ENCODE data around the gene OCA2.

DNA sequence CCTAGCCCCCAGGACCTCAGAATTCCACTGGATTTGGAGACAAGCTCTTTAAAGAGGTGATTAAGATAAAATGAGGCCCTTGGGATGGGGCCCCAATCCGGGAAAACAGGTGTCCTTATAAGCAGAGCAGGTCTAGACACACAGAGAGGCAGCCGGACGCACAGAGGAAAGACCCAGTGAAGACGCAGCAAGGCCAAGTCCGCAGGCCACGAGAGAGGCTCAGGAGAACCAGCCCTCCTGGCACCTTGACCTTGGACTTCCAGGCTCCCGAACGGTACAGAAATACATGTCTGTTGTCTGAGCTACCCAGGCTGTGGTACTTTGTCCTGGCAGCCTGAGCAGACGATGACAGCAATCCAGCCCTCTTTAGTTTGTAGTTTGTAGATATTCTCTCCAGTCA is 324.5 kb downstream of the OCA2 start:
- TF ChIP-seq, protein P1, sequence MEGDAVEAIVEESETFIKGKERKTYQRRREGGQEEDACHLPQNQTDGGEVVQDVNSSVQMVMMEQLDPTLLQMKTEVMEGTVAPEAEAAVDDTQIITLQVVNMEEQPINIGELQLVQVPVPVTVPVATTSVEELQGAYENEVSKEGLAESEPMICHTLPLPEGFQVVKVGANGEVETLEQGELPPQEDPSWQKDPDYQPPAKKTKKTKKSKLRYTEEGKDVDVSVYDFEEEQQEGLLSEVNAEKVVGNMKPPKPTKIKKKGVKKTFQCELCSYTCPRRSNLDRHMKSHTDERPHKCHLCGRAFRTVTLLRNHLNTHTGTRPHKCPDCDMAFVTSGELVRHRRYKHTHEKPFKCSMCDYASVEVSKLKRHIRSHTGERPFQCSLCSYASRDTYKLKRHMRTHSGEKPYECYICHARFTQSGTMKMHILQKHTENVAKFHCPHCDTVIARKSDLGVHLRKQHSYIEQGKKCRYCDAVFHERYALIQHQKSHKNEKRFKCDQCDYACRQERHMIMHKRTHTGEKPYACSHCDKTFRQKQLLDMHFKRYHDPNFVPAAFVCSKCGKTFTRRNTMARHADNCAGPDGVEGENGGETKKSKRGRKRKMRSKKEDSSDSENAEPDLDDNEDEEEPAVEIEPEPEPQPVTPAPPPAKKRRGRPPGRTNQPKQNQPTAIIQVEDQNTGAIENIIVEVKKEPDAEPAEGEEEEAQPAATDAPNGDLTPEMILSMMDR (conservative IDR thresholded peaks at IDR 0.05; ENCODE audit: low read depth, low read length): no peak
- TF ChIP-seq RFX5 (IDR thresholded peaks at IDR 0.05; ENCODE audit: low read depth, low read length): no peak
- TF ChIP-seq POLR2A (IDR thresholded peaks at IDR 0.05; ENCODE audit: low read depth, low read length): no peak
- no peak for TF ChIP-seq RCOR1 (IDR thresholded peaks at IDR 0.05; ENCODE audit: insufficient replicate concordance, low read length)
- no peak for TF ChIP-seq BHLHE40 (IDR thresholded peaks at IDR 0.05; ENCODE audit: low read depth, low read length)
- no peak for TF ChIP-seq CHD1 (IDR thresholded peaks at IDR 0.05; ENCODE audit: low read depth, low read length)
- TF ChIP-seq SMC3 (IDR thresholded peaks at IDR 0.05; ENCODE audit: low read depth, low read length): no peak
- TF ChIP-seq RAD21 (IDR thresholded peaks at IDR 0.05; ENCODE audit: low read length): no peak
- no peak for TF ChIP-seq MXI1 (IDR thresholded peaks at IDR 0.05; ENCODE audit: borderline replicate concordance, low read depth, low read length)
- no peak for TF ChIP-seq CEBPB (IDR thresholded peaks at IDR 0.05; ENCODE audit: low read depth, low read length)
- TF ChIP-seq, protein P2, sequence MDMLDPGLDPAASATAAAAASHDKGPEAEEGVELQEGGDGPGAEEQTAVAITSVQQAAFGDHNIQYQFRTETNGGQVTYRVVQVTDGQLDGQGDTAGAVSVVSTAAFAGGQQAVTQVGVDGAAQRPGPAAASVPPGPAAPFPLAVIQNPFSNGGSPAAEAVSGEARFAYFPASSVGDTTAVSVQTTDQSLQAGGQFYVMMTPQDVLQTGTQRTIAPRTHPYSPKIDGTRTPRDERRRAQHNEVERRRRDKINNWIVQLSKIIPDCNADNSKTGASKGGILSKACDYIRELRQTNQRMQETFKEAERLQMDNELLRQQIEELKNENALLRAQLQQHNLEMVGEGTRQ (IDR thresholded peaks at IDR 0.05; ENCODE audit: low read depth, low read length): no peak

All from IMR-90 (cell line).